HepG2 (cell line): Measurements from ENCODE around the gene DALRD3. TPM values are rescaled to one million over a fixed set of nuclear protein-coding genes. Genes with fewer than 3 reads are reported as not detected.

ENCODE experiments used
- CHD2 ChIP-seq: IDR thresholded peaks from 2 replicates; pipeline ENCODE4 v1.6.1; 2011; ENCODE audit warnings: low read depth, low read length, improper control_type of control experiment
- CREM ChIP-seq, 2 experiments: sonication (generic) in 1 of 2; formaldehyde crosslinking in 1 of 2; IDR thresholded peaks; 2 replicates each; pipeline versions ENCODE4 v1.4.0 to v1.6.1; 2016 to 2020; ENCODE audit warnings: antibody characterized with exemption in 1 of 2, mild to moderate bottlenecking in 1 of 2, missing genetic modification reagents in 1 of 2
- ISX ChIP-seq: sonication (generic); formaldehyde crosslinking; conservative IDR thresholded peaks from 2 replicates; pipeline ENCODE4 v1.5.0; 2020; ENCODE audit warnings: missing genetic modification reagents
- JARID2 ChIP-seq: sonication (generic); formaldehyde crosslinking; IDR thresholded peaks from 2 replicates; pipeline ENCODE4 v1.8.1; 2023; ENCODE audit warnings: missing genetic modification reagents, inconsistent platforms; ENCODE audit not compliant: insufficient replicate concordance
- MAF1 ChIP-seq: sonication (generic); formaldehyde crosslinking; IDR thresholded peaks from 2 replicates; pipeline ENCODE4 v1.5.0; 2020; ENCODE audit warnings: missing genetic modification reagents, borderline replicate concordance
- MLLT10 ChIP-seq: sonication (generic); formaldehyde crosslinking; IDR thresholded peaks from 2 replicates; pipeline ENCODE4 v1.4.0; 2020; ENCODE audit warnings: missing genetic modification reagents
- NFKB2 ChIP-seq: sonication (generic); formaldehyde crosslinking; IDR thresholded peaks from 2 replicates; pipeline ENCODE4 v1.4.0; 2020; ENCODE audit warnings: missing genetic modification reagents, borderline replicate concordance
- NKX3-1 ChIP-seq: sonication (generic); formaldehyde crosslinking; IDR thresholded peaks from 2 replicates; pipeline ENCODE4 v1.5.0; 2020; ENCODE audit warnings: missing genetic modification reagents
- PHF5A ChIP-seq: IDR thresholded peaks from one replicate; pipeline ENCODE4 v1.6.1; 2018; ENCODE audit warnings: low read depth, missing genetic modification reagents; ENCODE audit not compliant: unreplicated experiment
- SIN3A ChIP-seq: IDR thresholded peaks from 2 replicates; pipeline ENCODE4 v1.6.1; 2011; ENCODE audit warnings: low read depth, mild to moderate bottlenecking, control low read depth, low read length, borderline replicate concordance
- ZNF101 ChIP-seq: sonication (generic); formaldehyde crosslinking; IDR thresholded peaks from 2 replicates; pipeline ENCODE4 v1.4.0; 2020; ENCODE audit warnings: mild to moderate bottlenecking, low read depth, missing genetic modification reagents, borderline replicate concordance
- ZNF30 ChIP-seq: sonication (generic); formaldehyde crosslinking; IDR thresholded peaks from 2 replicates; pipeline ENCODE4 v1.5.0; 2020; ENCODE audit warnings: mild to moderate bottlenecking, missing genetic modification reagents
- ZNF562 ChIP-seq: sonication (generic); formaldehyde crosslinking; IDR thresholded peaks from 2 replicates; pipeline ENCODE4 v1.8.0; 2022; ENCODE audit warnings: missing genetic modification reagents, borderline replicate concordance
- ZNF614 ChIP-seq: IDR thresholded peaks from 2 replicates; pipeline ENCODE4 v1.6.1; 2018; ENCODE audit warnings: missing biosample characterization, missing genetic modification reagents, inconsistent platforms, borderline replicate concordance
- polyA plus RNA-seq, 8 experiments: library from polyadenylated mRNA; depleted of rRNA in 3 of 8; stranded (reverse) in 7 of 8; unstranded in 1 of 8; fragments of >200 nt; fragmentation: Illumina TruSeq in 4 of 8; extraction: Trizol in 4 of 8; gene quantifications; 2 replicates each; pipeline versions ENCODE4 v1.2.1 to v1.2.3, GENCODE V29; 2011 to 2016; ENCODE audit warnings: low read depth in 4 of 8, missing spikeins in 1 of 8, mixed read lengths in 1 of 8; ENCODE audit not compliant: insufficient read depth in 1 of 8
- total RNA-seq, 5 experiments: library from RNA; depleted of rRNA; stranded (reverse); fragments of >200 nt; fragmentation: Illumina TruSeq; extraction: Trizol; gene quantifications; 2 replicates each; pipeline ENCODE4 v1.2.3, GENCODE V29; 2016; ENCODE audit warnings: low read depth in 1 of 5
- TF ChIP-seq, protein P1 (sequence below), 2 experiments: sonication (generic) in 1 of 2; formaldehyde crosslinking in 1 of 2; IDR thresholded peaks; 2 replicates each; pipeline versions ENCODE4 v1.5.1 to v1.6.1; 2011 to 2020; ENCODE audit warnings: borderline replicate concordance in 1 of 2, low read depth in 1 of 2, low read length in 1 of 2, mild to moderate bottlenecking in 1 of 2, missing genetic modification reagents in 1 of 2, moderate library complexity in 1 of 2
- TF ChIP-seq, protein P2 (sequence below): sonication (generic); formaldehyde crosslinking; IDR thresholded peaks from 2 replicates; pipeline ENCODE4 v1.4.0; 2020; ENCODE audit warnings: mild to moderate bottlenecking, missing genetic modification reagents
- TF ChIP-seq, protein P3 (sequence below): sonication (generic); formaldehyde crosslinking; IDR thresholded peaks from 2 replicates; pipeline ENCODE4 v1.4.0; 2020; ENCODE audit warnings: mild to moderate bottlenecking, missing genetic modification reagents
- TF ChIP-seq, protein P4 (sequence below): sonication (generic); formaldehyde crosslinking; conservative IDR thresholded peaks from 2 replicates; pipeline ENCODE4 v1.4.0; 2020; ENCODE audit warnings: missing genetic modification reagents
- TF ChIP-seq, protein P5 (sequence below): sonication (generic); formaldehyde crosslinking; IDR thresholded peaks from 2 replicates; pipeline ENCODE4 v1.4.0; 2020; ENCODE audit warnings: mild to moderate bottlenecking, low read depth, missing genetic modification reagents

Gene DALRD3
- total and polyA plus RNA-seq, 2 of the 13 experiments (the other 11 are each of a cell fraction or from before 2014, with no cell fraction given): 19.9 to 36.5 TPM

DNA sequence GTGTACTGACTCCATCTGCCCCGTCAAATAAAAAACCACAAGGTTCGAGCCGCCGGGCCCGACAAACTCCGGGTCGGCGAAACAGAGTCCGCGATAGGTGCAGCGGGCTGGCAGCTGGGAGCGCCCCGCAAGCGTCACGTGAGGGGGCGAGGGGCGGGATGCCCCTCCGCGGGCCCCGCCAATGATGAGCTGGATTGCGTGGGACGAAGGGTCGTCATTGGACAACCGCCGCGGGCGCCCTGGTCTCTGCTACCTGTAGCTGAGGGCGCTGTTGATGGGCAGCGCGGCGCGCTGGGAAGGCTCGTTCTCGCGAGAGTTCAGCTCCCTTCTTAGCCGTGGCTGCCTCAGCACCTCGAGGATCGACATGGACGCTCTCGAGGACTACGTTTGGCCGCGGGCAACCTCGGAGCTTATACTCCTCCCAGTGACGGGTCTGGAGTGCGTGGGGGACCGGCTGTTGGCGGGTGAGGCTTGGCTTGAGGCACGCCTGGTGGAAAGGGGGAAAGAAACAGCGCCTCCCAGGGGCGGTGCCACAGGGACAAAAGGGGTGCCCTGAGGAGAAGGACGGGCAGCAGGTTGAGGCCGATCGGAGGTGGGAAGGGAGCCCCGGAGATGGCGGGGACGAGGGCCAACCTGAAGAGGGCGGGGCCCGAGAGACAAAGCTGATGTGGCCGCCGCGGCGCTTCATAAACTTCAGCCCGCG lies 11.2 kb downstream of the DALRD3 start, which contains the start of gene WDR6 (continued):
- TF ChIP-seq, protein P1, sequence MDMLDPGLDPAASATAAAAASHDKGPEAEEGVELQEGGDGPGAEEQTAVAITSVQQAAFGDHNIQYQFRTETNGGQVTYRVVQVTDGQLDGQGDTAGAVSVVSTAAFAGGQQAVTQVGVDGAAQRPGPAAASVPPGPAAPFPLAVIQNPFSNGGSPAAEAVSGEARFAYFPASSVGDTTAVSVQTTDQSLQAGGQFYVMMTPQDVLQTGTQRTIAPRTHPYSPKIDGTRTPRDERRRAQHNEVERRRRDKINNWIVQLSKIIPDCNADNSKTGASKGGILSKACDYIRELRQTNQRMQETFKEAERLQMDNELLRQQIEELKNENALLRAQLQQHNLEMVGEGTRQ (IDR thresholded peaks at IDR 0.05; ENCODE audit: low read depth, low read length): peak; percentile 95
- TF ChIP-seq, protein P1 (CRISPR knock-in tag; IDR thresholded peaks at IDR 0.05; ENCODE audit: borderline replicate concordance): peak; percentile 99; the same call in 1 of the 2 replicates
- TF ChIP-seq NFKB2: no peak; the same call in 1 of the 2 replicates
- TF ChIP-seq, protein P2, sequence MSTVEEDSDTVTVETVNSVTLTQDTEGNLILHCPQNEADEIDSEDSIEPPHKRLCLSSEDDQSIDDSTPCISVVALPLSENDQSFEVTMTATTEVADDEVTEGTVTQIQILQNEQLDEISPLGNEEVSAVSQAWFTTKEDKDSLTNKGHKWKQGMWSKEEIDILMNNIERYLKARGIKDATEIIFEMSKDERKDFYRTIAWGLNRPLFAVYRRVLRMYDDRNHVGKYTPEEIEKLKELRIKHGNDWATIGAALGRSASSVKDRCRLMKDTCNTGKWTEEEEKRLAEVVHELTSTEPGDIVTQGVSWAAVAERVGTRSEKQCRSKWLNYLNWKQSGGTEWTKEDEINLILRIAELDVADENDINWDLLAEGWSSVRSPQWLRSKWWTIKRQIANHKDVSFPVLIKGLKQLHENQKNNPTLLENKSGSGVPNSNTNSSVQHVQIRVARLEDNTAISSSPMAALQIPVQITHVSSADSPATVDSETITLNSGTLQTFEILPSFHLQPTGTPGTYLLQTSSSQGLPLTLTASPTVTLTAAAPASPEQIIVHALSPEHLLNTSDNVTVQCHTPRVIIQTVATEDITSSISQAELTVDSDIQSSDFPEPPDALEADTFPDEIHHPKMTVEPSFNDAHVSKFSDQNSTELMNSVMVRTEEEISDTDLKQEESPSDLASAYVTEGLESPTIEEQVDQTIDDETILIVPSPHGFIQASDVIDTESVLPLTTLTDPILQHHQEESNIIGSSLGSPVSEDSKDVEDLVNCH (CRISPR knock-in tag): no peak
- no peak for TF ChIP-seq ISX (CRISPR knock-in tag)
- 0 out of 2 replicates have a peak, but pooled peaks have one; percentile 43 for TF ChIP-seq ZNF562
- no peak for TF ChIP-seq PHF5A (CRISPR knock-in tag)
- no peak for TF ChIP-seq ZNF614
- TF ChIP-seq SIN3A: peak; percentile 85
- TF ChIP-seq JARID2: peak; percentile 34
- TF ChIP-seq CREM (IDR thresholded peaks at IDR 0.05): peak; percentile 48
- no peak for TF ChIP-seq CREM (CRISPR knock-in tag; IDR thresholded peaks at IDR 0.05)
- TF ChIP-seq, protein P3, sequence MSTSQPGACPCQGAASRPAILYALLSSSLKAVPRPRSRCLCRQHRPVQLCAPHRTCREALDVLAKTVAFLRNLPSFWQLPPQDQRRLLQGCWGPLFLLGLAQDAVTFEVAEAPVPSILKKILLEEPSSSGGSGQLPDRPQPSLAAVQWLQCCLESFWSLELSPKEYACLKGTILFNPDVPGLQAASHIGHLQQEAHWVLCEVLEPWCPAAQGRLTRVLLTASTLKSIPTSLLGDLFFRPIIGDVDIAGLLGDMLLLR: peak; percentile 49; the same call in 1 of the 2 replicates
- TF ChIP-seq ZNF30: no peak
- peak; percentile 97 for TF ChIP-seq CHD2
- TF ChIP-seq, protein P4, sequence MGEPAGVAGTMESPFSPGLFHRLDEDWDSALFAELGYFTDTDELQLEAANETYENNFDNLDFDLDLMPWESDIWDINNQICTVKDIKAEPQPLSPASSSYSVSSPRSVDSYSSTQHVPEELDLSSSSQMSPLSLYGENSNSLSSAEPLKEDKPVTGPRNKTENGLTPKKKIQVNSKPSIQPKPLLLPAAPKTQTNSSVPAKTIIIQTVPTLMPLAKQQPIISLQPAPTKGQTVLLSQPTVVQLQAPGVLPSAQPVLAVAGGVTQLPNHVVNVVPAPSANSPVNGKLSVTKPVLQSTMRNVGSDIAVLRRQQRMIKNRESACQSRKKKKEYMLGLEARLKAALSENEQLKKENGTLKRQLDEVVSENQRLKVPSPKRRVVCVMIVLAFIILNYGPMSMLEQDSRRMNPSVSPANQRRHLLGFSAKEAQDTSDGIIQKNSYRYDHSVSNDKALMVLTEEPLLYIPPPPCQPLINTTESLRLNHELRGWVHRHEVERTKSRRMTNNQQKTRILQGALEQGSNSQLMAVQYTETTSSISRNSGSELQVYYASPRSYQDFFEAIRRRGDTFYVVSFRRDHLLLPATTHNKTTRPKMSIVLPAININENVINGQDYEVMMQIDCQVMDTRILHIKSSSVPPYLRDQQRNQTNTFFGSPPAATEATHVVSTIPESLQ (CRISPR knock-in tag): no peak
- TF ChIP-seq ZNF101 (CRISPR knock-in tag): no peak; the same call in 1 of the 2 replicates
- TF ChIP-seq, protein P5, sequence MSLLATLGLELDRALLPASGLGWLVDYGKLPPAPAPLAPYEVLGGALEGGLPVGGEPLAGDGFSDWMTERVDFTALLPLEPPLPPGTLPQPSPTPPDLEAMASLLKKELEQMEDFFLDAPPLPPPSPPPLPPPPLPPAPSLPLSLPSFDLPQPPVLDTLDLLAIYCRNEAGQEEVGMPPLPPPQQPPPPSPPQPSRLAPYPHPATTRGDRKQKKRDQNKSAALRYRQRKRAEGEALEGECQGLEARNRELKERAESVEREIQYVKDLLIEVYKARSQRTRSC (CRISPR knock-in tag): 0 out of 2 replicates have a peak, but pooled peaks have one; percentile 68
- no peak for TF ChIP-seq MLLT10 (CRISPR knock-in tag)
- 0 out of 2 replicates have a peak, but pooled peaks have one; percentile 20 for TF ChIP-seq MAF1 (CRISPR knock-in tag)
- peak; percentile 42; the same call in 1 of the 2 replicates for TF ChIP-seq NKX3-1
